D721Med (cell line): ENCODE data around the gene FAH.

ENCODE experiments used
- DNase-seq: peaks from one replicate; pipeline ENCODE4 v3.0.0; 2011; ENCODE audit warnings: low spot score; ENCODE audit not compliant: insufficient read length
- FAIRE-seq: peaks from 2 replicates; lab custom pipeline; 2011; peaks lifted over from hg19 to GRCh38; lab: Jason Lieb, UNC
- TF ChIP-seq, protein P1 (sequence below): IDR thresholded peaks from 2 replicates; pipeline ENCODE4 v1.5.1; 2012; ENCODE audit warnings: mild to moderate bottlenecking, control low read depth; ENCODE audit not compliant: insufficient read depth; ENCODE audit errors: missing control alignments

The FAH gene

DNA sequence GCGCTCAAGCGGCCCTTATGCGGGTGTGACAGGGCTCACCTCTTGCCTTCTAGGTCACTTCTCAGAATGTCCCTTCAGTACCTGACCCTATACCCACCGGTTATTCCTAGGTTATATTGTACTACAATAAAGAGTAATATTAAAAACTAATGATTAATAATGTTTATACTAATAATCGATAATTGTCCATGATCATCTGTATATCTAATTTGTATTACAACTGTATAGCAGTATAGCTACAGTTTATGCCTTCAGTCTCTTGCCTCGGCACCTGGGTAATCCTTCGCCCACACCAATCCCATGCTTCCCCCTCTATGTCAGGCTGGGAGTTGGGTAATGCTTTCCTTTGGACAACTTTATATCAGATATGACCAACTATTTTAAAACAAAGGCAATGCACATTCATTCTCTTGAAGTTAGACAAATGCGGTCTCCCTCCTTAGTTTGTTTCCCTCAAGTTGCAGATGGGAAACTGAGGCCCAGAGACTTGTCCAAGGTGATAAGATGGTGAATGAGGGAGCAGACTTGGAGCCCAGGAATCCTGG is 3.4 kb downstream of the FAH start:
- TF ChIP-seq, protein P1, sequence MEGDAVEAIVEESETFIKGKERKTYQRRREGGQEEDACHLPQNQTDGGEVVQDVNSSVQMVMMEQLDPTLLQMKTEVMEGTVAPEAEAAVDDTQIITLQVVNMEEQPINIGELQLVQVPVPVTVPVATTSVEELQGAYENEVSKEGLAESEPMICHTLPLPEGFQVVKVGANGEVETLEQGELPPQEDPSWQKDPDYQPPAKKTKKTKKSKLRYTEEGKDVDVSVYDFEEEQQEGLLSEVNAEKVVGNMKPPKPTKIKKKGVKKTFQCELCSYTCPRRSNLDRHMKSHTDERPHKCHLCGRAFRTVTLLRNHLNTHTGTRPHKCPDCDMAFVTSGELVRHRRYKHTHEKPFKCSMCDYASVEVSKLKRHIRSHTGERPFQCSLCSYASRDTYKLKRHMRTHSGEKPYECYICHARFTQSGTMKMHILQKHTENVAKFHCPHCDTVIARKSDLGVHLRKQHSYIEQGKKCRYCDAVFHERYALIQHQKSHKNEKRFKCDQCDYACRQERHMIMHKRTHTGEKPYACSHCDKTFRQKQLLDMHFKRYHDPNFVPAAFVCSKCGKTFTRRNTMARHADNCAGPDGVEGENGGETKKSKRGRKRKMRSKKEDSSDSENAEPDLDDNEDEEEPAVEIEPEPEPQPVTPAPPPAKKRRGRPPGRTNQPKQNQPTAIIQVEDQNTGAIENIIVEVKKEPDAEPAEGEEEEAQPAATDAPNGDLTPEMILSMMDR, result no peak
- FAIRE-seq, result no peak

DNA sequence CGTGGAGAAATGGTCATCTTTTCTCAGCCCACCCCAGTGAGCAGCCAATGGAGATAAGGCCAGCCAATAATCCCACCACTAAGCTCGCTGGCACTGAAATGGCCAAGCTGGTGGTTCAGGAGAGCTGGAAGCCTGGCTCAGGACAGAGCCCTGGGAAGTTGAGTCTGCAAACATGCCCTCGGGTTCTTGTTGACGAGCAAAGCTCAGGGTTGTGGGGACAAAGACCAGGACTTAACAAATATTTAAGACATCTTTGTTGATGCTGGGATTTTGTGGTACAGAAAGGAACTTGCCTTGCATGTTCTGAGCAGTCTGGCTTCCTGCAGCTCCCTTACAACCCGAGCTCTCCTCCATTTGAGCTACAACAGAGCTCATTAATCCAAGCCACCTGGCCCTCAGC is 4.4 kb downstream of the FAH start:
- DNase-seq (no peak), FAIRE-seq (no peak)
- TF ChIP-seq, protein P1, result no peak

More for the DNA sequence above, 3.4 kb downstream of the FAH start:
- DNase-seq, result no peak

DNA sequence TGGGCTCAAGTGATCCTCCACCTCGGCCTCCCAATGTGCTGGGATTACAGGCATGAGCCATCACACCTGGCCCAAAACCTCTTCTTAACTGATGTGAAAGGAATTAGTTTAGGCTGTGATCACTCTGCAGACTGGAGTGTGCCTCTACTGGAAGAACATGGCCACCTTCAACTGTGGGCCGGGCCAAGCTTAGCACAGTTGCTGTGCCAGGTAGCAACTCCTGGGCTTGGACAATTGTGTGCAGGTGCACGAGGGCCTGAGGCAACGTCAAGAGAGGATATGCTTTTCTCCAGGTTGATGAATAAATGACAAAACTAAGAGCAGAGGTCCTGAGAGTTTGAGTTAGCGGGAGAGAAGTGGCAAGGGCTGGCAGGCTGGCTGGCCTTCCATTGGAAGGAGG is 6.5 kb downstream of the FAH start:
- no peak for DNase-seq
- TF ChIP-seq, protein P1, result no peak
- FAIRE-seq, result no peak

DNA sequence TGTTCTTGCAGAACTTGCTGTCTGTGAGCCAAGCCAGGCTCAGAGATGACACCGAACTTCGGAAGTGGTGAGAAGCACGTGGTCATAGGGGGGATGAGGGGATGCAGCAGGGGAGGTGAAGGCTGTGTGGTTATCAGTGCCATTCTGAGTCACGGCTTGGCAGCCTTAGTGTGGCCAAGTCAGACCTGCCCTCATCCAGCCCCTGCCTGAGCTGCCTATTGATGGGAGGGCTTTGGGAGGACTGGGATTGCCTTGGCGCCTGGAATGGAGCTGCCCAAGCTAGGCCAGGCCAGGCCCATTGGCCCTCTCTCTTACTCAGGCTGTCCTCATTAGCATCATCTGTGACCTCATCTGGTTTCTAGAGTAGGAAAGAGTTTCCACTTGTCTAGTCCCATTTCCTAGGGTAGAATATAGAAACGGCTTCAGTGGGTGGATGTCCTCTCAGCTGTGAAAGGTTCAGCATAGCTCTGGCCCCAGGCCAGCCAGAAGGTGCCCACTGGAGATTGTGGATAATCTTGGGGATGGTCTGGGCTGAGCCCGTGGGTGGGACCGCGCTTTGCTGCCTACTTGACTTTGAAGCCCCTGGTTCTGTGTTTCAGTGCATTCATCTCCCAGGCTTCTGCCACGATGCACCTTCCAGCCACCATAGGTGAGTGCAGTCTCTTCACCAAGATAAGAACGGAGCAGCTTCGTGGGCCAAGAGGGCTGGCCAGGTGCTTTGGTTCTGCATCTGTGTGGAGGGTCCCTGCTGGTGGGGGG is 7.2 kb downstream of the FAH start:
- TF ChIP-seq, protein P1, result no peak
- DNase-seq, result no peak
- FAIRE-seq, result no peak

DNA sequence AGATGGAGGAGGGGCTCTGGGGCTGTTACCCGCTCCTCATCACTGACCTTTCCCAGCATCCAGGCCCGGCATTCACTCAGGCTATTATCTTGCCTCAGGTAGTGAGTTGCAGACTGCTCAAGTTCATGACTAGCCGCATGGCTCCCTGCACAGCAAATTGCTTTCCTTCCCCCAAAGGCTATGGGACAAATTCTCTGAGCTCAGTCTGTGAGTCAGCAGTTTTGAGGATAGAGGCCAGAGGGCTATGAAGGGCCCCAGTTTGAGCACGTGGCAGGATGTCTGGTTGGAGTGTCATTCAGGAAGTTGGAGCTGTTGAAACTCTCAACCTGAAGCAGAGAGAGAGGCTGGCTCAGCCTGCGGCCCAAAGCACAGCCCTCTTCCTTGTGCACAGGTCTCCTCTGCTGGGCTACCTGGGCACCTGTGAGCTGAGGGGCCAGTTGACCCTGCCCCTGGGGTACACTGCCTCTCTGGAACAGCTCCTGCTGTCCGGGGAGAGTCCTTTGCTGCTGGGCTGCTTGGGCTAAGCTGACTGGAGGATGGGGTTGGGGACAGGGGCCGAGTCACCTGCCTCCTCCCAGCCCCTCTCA is 7.9 kb downstream of the FAH start:
- no peak for DNase-seq
- TF ChIP-seq, protein P1, result no peak
- FAIRE-seq, result no peak

DNA sequence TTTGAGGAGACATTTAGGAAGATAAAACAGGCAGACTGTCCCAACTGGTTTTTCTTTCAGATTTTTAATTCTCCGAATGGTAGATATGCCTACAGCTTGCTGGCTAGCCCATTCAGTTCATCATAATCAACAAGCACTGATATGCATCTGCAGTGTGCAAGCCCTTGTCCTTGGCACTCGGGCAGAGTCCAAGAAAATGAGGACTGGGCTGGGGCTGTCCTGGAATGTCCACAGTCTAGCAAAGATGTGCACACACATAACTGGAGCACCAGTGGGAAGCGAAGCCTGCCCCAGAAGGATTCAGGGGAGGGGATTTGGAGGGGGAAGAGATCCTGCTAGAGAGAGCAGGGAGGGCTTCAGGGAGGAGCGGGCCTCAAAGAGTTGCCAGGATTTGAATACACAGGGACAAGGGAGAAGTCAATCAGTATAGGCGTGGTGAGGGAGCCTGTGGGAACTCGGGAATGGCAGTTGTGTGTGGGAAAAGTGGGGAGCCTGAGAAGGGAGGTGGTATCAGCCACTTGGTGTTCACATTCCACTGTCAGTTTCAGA is 8.7 kb downstream of the FAH start:
- DNase-seq, result no peak
- FAIRE-seq, result no peak
- TF ChIP-seq, protein P1, result no peak
